ENCODE data around the gene DCTN5. TPM values are rescaled to one million over a fixed set of nuclear protein-coding genes. Genes with fewer than 3 reads are reported as not detected.
"Not testable (repeated sequence)": the region's sequence is repeated elsewhere in the genome, so short reads cannot be mapped to it uniquely, and the experiment has no call there.

Gene DCTN5
- 10 to 100 TPM; 80.1 to 99.5 (median 94.7) TPM for total RNA-seq

DNA sequence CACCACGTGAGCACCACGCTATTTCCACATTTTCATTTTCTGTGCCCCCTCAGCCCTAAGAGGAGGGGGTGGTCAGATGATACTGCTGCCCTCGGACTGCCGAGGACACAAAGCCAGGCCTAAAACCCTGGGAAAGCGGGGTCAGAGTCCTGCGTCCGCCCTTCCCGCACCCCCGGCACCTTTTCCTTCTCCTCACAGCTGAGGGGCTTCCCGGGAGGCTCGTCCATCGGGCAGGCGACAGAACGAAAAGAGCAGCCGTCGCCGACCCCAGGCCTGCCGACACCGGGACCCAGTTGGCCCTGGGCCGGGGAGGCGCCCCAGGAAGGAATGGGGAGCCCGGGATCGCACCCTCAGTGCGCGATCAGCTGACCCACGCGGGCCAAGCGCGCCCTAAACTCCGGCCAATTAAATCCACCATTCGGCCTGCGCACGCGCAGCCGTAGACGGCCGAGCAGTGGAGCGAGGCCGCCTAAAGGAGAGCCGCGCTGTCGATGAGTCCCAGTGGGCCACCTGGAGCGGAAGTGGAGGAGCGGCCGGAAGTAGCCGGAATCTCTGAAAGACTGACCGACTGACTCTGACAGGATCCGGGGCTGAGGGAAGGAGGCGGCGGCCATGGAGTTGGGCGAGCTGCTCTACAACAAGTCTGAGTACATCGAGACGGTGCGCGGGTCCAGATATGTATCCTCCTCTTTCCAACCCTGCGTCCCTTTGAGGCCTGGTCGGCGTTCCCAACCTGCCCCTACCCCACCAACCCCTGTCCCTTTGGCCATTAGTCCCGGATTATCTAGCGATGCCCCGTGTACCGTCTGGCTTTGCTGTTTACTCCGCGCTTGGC is at the start of gene DCTN5, which contains the start of gene PALB2:
Gene DCTN5, plus strand, starts transcription at position 536 of the 835 bp plus-strand sequence. Its CDS starts 77 bp downstream, at position 613.
Gene PALB2, minus strand, starts transcription at position 380 of the 835 bp plus-strand sequence. Its CDS starts 153 bp downstream, at position 227.
- peaks cover 24% of the 10 kb centered on the region for H3K36me3 Mint-ChIP-seq (ENCODE audit: insufficient read depth)

DNA sequence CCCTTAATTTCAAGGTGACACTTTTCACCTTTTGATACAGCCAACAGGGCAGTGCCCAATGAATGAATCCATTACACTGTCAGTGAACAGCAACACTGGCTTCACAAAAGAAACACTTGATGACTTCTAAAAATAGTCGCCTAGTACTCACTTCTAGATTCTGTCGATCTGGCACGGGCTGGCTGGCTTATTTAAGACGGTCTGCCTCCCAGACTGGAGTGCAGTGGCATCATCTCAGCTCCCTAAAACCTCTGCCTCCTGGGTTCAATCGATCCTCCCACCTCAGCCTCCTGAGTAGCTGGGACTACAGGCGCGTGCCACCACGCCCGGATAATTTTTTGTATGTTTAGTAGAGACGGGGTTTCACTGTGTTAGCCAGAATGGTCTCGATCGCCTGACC is 47.1 kb upstream of the DCTN5 start:
- ATAC-seq = no peak
- no peak overlapping the region for H3K4me3 Mint-ChIP-seq
- H3K9me3 Mint-ChIP-seq = no peaks in the 10 kb centered on the region
- peaks cover 27% of the 10 kb centered on the region for H3K4me1 Mint-ChIP-seq (ENCODE audit: low read depth)
- H3K27me3 Mint-ChIP-seq (ENCODE audit: low read depth) = no peaks in the 10 kb centered on the region
- peaks cover 11% of the 10 kb centered on the region for H3K36me3 Mint-ChIP-seq (ENCODE audit: insufficient read depth)
- no peak for DNase-seq

More for the DNA sequence above, at the start of gene DCTN5, which contains the start of gene PALB2:
- peak; percentile 78 for DNase-seq
- H3K9me3 Mint-ChIP-seq = no peaks in the 10 kb centered on the region
- H3K4me3 Mint-ChIP-seq = peak within 1 kb of the TSS; percentile 97
- peak; percentile 97 to 98 for ATAC-seq
- H3K4me1 Mint-ChIP-seq (ENCODE audit: low read depth) = peaks cover 36% of the 10 kb centered on the region
- no peaks in the 10 kb centered on the region for H3K27me3 Mint-ChIP-seq (ENCODE audit: low read depth)

DNA sequence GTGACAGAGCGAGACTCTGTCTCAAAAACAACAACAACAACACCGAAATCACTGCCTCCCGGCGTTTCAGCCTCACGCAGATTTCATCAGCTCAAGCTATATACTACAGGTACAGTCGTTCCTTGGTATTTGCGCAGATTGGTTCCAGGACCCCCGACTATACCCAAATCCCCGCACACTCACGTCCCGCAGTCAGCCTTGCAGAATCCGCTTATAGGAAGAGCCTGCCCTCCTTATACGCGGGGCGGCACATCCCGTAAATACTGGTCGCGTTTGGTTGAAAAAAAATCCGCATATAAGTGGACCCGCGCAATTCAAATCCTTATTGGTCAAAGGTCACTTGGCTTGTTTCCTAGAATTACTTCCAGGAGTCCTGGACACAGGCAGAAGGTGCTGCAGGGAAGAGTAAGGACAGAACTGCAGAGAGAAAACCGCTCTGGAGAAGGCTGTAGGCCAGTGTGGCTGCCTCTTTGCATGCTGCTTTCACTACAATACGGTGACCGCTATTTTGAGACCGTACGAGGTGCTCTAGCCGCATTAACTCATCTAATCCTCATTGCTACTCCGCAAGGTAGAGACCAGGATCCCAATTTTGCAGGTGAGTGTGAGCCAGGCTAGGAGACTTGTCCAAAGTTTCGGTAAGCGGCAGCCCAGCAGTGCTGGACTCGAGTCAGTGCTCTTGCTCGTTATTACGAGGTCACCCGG is 45.9 kb upstream of the DCTN5 start:
- H3K36me3 Mint-ChIP-seq (ENCODE audit: insufficient read depth) = peaks cover 9% of the 10 kb centered on the region
- H3K4me1 Mint-ChIP-seq (ENCODE audit: low read depth) = peaks cover 27% of the 10 kb centered on the region
- DNase-seq = no peak
- H3K9me3 Mint-ChIP-seq = no peaks in the 10 kb centered on the region
- H3K4me3 Mint-ChIP-seq = peak overlapping the region; percentile 87
- peak; percentile 8 to 17 for ATAC-seq
- H3K27me3 Mint-ChIP-seq (ENCODE audit: low read depth) = no peaks in the 10 kb centered on the region

DNA sequence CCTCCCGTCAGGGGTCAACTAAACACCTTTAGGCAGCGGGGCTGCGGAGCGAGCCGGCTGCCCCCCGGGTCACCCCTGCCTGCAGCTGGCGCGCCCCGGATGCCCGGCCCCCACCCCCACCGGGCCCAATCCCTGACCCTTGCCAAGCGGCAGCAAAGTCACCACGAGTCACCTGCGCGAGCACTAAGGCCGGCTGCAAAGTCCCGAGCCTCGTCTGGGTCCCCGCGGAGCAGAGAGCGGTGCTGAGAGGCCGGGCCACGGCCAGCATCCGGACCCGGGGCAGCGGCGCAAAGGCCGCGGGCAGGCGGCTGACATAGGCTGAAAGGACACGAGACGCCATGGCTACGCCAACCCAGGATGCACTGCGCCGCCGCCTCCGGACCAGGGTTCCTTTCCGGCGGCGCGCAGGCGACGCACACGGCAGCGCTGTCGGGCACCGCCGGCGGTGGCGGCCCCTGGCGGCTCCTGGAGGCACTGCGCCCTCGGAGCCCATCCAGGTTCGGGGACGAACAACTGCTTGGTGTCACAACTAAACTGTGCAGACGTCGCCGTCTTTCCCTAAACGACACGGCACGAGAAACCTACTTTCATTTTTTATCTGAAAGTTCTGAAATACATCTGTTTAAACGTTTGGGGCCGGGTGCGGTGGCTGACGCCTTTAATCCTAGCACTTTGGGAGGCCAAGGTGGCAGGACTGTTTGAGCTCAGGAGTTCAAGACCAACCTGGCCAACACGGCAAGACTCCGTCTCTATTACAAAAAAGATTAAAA is 45.1 kb upstream of the DCTN5 start, which contains the start of gene NDUFAB1:
Gene NDUFAB1, minus strand, starts transcription at position 366 of the 770 bp plus-strand sequence. Its CDS starts 26 bp downstream, at position 340.
- H3K9me3 Mint-ChIP-seq = no peaks in the 10 kb centered on the region
- ATAC-seq (peak; percentile 98), DNase-seq (peak; percentile 88)
- no peaks in the 10 kb centered on the region for H3K27me3 Mint-ChIP-seq (ENCODE audit: low read depth)
- H3K4me1 Mint-ChIP-seq (ENCODE audit: low read depth) = peaks cover 24% of the 10 kb centered on the region
- H3K4me3 Mint-ChIP-seq = peak within 1 kb of the TSS; percentile 87
- H3K36me3 Mint-ChIP-seq (ENCODE audit: insufficient read depth) = peaks cover 8% of the 10 kb centered on the region

DNA sequence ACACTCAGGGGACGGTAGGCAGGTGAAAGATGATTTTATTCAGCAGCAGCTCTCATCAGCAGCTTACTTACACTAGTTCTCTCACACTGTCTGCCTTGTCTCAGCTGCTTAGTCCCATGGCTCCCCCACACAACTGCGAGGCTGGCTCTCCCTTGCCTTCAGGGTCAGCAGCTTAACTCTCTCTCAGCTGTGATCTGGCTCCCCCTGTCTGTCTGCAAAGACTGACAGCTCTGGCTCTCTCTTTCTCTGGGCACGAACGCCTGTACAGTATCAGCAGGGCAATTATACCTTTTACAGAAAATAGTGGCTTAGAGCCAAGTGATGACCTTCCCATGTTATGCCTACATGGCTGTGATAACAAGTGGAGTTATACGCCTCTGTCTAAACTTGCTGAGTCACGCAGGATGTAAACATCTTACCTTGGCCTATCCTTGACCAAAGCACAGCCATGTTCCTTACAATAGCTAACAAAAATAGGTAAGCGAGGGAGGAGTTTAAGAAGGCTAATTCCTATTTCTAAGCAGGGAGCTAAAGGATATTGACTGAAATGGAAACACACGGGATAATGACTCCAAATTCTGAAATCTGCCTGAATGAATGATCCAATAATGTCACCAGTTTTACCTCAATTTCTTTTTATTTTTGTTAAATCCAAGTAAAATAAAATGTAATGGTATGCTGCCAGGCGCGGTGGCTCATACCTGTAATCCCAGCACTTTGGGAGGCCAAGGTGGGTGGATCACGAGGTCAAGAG is 44.1 kb upstream of the DCTN5 start:
- no peak for ATAC-seq
- no peaks in the 10 kb centered on the region for H3K9me3 Mint-ChIP-seq
- no peaks in the 10 kb centered on the region for H3K27me3 Mint-ChIP-seq (ENCODE audit: low read depth)

DNA sequence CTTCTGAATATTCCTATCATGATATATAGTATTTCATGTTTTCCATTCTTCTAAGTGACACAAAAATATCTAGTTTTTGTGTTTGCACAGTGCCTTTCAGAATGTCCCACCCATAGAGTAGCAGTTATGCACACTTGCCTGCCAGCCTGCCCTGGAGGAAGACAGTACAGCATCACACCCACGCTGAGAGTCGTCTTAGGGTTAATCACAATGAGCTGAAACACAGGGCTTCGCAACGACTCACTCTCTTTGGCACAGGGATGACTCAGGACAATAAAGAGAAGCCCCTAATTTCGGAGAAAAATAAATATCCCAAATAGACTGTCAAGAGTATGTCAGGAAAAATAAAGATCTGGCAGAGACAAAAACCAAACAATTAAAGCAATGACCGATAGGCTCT is 33.5 kb upstream of the DCTN5 start:
- H3K4me1 Mint-ChIP-seq (ENCODE audit: low read depth) = no peaks in the 10 kb centered on the region
- ATAC-seq (no peak), DNase-seq (no peak)
- no peaks in the 10 kb centered on the region for H3K9me3 Mint-ChIP-seq
- H3K36me3 Mint-ChIP-seq (ENCODE audit: insufficient read depth) = peaks cover 15% of the 10 kb centered on the region
- no peaks in the 10 kb centered on the region for H3K27me3 Mint-ChIP-seq (ENCODE audit: low read depth)
- no peak overlapping the region for H3K4me3 Mint-ChIP-seq

More for the DNA sequence above, 44.1 kb upstream of the DCTN5 start:
- Mint-ChIP-seq H3K4me1 (ENCODE audit: low read depth) (peaks cover 19% of the 10 kb centered on the region), H3K4me3 (peak overlapping the region; percentile 27), H3K36me3 (ENCODE audit: insufficient read depth) (peaks cover 5% of the 10 kb centered on the region)
- peak; percentile 6 for DNase-seq

DNA sequence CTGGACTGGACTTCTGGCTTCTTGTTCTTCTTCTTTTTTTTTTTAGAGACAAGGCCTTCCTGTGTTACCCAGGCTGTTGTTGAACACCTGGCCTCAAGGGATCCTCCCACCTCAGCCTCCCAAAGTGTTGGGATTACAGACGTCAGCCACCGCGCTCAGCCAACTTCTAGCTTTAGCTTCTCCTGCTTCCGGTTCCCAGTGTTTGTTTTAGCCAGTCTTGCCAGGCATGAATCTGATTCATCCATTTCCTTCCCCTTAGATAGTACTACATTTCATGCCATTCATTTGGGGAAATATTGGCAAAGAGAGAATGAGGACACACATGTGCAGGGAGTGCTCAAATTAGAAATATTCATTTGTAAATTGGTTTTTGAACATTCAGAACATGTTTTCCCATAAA is 33.1 kb upstream of the DCTN5 start:
- no peaks in the 10 kb centered on the region for H3K27me3 Mint-ChIP-seq (ENCODE audit: low read depth)
- H3K4me3 Mint-ChIP-seq = no peak overlapping the region
- DNase-seq (no peak), ATAC-seq (no peak)
- H3K36me3 Mint-ChIP-seq (ENCODE audit: insufficient read depth) = peaks cover 14% of the 10 kb centered on the region
- H3K4me1 Mint-ChIP-seq (ENCODE audit: low read depth) = no peaks in the 10 kb centered on the region
- H3K9me3 Mint-ChIP-seq = no peaks in the 10 kb centered on the region

DNA sequence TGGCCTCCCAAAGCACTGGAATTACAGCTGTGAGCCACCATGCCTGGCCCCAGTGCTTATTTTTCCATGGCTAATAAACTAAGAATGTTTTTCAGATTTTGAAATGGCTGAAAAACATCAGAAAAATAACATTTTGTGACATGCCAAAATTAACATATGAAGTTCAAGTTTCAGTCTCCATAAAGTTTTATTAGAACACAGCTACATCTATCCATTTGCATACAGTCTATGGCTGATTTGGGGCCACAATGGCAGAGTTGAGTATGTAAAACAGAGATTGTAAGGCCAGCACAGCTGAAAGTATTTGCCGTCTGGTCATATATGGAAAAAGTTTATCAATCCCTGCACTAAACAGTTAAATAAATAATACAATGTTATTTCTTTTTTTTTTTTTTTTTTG is 31.3 kb upstream of the DCTN5 start:
- DNase-seq = no peak
- ATAC-seq = no peak
- no peaks in the 10 kb centered on the region for H3K4me1 Mint-ChIP-seq (ENCODE audit: low read depth)
- H3K9me3 Mint-ChIP-seq = no peaks in the 10 kb centered on the region
- peaks cover 13% of the 10 kb centered on the region for H3K36me3 Mint-ChIP-seq (ENCODE audit: insufficient read depth)
- H3K4me3 Mint-ChIP-seq = no peak overlapping the region
- no peaks in the 10 kb centered on the region for H3K27me3 Mint-ChIP-seq (ENCODE audit: low read depth)

DNA sequence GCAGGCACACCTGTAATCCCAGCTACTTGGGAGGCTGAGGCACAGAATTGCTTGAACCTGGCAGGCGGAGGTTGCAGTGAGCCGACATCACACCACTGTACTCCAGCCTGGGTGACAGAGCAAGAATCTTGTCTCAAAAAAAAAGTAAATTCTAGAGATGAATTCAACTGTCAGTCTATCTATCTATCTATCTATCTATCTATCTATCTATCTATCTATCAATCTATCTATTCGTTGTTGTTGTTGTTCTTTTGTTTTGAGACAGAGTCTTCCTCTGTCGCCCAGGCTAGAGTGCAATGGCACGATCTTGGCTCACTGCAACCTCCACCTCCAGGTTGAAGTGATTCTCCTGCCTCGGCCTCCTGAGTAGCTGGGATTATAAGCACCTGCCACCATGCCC is 30.4 kb upstream of the DCTN5 start:
- ATAC-seq, H3K4me3 Mint-ChIP-seq, DNase-seq: not testable (repeated sequence)

DNA sequence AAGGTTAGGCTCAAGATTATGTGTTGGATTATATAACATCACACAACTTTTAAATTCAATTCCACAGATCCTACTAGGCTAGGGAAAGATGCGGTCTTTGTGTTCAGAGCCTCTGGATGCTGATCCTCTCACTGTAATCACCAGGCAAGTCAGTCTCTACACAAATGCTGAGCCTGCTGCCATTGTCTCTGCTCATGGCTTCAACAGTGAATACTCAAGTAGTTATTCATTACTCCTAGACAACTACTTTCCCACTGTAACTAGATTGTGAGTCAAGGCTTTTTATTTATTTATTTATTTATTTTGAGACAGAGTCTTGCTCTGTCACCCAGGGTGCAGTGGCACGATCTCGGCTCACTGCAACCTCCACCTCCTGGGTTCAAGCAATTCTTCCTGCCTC is 29.3 kb upstream of the DCTN5 start:
- DNase-seq = no peak
- no peaks in the 10 kb centered on the region for H3K27me3 Mint-ChIP-seq (ENCODE audit: low read depth)
- ATAC-seq = no peak
- H3K4me3 Mint-ChIP-seq = no peak overlapping the region
- H3K4me1 Mint-ChIP-seq (ENCODE audit: low read depth) = no peaks in the 10 kb centered on the region
- peaks cover 19% of the 10 kb centered on the region for H3K36me3 Mint-ChIP-seq (ENCODE audit: insufficient read depth)
- H3K9me3 Mint-ChIP-seq = no peaks in the 10 kb centered on the region

More for the DNA sequence above, 30.4 kb upstream of the DCTN5 start:
- not testable (repeated sequence) for H3K4me1 Mint-ChIP-seq (ENCODE audit: low read depth); H3K9me3 Mint-ChIP-seq; H3K27me3 Mint-ChIP-seq (ENCODE audit: low read depth)
- peaks cover 14% of the 10 kb centered on the region for H3K36me3 Mint-ChIP-seq (ENCODE audit: insufficient read depth)

DNA sequence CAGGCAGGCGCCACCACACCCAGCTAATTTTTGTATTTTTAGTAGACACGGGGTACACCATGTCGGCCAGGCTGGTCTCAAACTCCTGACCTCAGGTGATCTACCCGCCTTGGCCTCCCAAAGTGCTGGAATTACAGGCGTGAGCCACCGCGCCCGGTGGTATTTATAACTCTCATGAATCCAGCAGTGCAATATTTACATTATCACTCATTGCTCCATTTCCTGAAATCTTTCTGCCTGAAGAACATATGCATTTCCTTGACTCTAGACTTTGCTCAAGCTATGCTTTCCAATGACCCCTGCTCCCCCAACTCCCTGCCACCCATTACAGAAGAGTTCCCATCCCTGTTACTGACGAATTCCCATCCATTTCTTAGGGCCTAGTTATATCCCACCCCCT is 25.5 kb upstream of the DCTN5 start:
- Mint-ChIP-seq H3K36me3 (ENCODE audit: insufficient read depth) (peaks cover 29% of the 10 kb centered on the region), H3K4me1 (ENCODE audit: low read depth) (no peaks in the 10 kb centered on the region), H3K27me3 (ENCODE audit: low read depth) (no peaks in the 10 kb centered on the region), H3K9me3 (no peaks in the 10 kb centered on the region), H3K4me3 (no peak overlapping the region)
- no peak for ATAC-seq
- no peak for DNase-seq

DNA sequence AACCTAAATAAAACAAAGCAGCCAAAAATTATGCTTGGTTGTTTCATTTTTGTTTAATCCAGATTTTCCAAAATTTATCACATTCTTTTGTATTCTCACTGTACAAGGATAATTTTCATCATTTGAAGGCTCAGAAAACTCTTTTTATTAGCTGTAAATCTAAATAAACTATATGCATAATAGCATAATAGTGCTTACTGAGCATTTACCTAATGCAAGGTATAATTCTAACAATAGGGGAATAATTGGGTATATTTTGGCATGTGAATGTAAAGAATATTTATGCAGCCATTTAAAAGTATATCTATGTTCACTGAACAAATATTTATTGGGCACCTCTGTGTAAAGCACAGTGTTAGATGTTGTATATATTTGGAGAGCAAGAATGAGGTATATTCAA is 17.2 kb upstream of the DCTN5 start:
- Mint-ChIP-seq H3K27me3 (ENCODE audit: low read depth) (no peaks in the 10 kb centered on the region), H3K9me3 (no peaks in the 10 kb centered on the region), H3K4me3 (no peak overlapping the region), H3K4me1 (ENCODE audit: low read depth) (no peaks in the 10 kb centered on the region), H3K36me3 (ENCODE audit: insufficient read depth) (peaks cover 34% of the 10 kb centered on the region)
- ATAC-seq (no peak), DNase-seq (no peak)

DNA sequence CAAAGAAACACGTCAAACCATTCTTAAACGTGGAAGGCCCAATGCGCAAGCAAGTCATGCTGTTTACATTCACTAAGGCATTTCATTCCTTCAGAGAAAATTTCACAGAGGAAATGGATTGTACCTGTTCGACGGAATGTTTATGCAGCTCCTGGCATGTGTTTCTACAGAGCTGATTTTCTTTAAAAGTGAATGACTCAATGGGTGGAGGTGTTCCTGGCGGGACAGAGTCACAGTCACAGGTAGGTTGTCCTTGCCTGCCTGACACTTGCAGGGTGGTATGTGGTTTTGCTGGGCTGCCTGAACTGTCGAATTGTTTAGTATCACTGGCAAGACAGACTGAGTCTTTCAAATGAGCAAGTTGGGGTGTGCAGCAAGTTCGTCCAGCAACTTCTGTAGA is 11.8 kb upstream of the DCTN5 start:
- no peak for DNase-seq
- Mint-ChIP-seq H3K9me3 (no peaks in the 10 kb centered on the region), H3K27me3 (ENCODE audit: low read depth) (no peaks in the 10 kb centered on the region), H3K4me3 (no peak overlapping the region), H3K4me1 (ENCODE audit: low read depth) (peaks cover 3% of the 10 kb centered on the region), H3K36me3 (ENCODE audit: insufficient read depth) (peaks cover 17% of the 10 kb centered on the region)
- ATAC-seq = no peak

All from activated T-cell treated with anti-CD3 and anti-CD28 coated beads, Interleukin-2, amount 50 U/mL, for 4 hours (primary cell).